Measurements from ENCODE around the gene FAM98C. TPM values are rescaled to one million over a fixed set of nuclear protein-coding genes. Genes with fewer than 3 reads are reported as not detected.

The FAM98C gene
- 3.6 and 4.1 TPM in 2 replicates for polyA plus RNA-seq (2013)

DNA sequence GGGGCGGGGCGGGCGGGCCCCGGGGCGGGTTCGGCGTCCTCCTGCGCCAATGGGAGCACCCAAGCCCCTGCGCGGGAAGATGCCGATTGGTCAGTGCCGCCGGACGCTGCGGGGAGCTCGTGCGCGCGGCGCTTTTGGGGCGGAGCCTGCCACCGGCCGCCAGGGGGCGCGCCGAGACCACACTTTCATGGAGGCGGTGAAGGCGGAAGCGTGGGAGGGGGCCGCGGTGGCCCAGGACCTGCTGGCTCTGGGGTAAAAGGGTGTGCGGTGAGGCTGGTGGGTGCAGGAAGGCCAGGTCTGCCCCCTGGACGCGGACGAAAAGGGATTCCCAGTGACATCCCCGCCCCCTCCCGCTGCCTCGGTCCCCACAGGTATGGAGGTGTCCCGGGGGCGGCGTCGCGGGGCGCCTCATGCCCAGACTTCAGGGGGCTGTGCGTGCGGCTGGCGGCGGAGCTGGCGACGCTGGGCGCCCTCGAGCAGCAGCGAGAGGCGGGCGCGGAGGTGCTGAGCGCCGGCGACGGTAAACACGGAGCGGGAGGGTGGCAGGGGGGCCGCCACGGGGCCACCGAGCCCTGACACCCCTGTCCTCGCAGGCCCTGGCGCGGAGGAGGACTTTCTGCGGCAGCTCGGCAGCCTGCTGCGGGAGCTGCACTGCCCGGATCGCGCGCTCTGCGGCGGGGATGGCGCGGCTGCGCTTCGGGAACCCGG is at the start of gene FAM98C:
Gene FAM98C, plus strand, starts transcription at position 127 of the 708 bp plus-strand sequence. Its CDS starts 61 bp downstream, at position 188.
- H2AK5ac ChIP-seq (ENCODE audit: low read length), result peak within 1 kb of the TSS; percentile 84
- peak within 1 kb of the TSS; percentile 96 for H4K8ac ChIP-seq (ENCODE audit: low read depth, low read length)
- H2BK120ac ChIP-seq (ENCODE audit: insufficient read depth, low read length, poor library complexity), result peak within 1 kb of the TSS; percentile 88
- DNase-seq, result peak; percentile 98 to 100
- H3K4me1 ChIP-seq (ENCODE audit: control insufficient read depth in 1 of 2, insufficient read depth in 2 of 2, low read length in 2 of 2), result peaks cover 11 to 16% of the 10 kb centered on the region in 2 experiments
- H3K79me1 ChIP-seq (ENCODE audit: low read length), result peaks cover 10% of the 10 kb centered on the region
- H3K27me3 ChIP-seq (ENCODE audit: insufficient read depth, low read length), result no peaks in the 10 kb centered on the region
- WGBS (ENCODE audit: extremely low coverage, insufficient coverage, insufficient read length), result no CpG with 5 or more reads among the region's 82 CpGs
- peak within 1 kb of the TSS; percentile 100 for H2AFZ ChIP-seq (ENCODE audit: insufficient read depth, low read length, poor library complexity)
- peak within 1 kb of the TSS; percentile 77 for H3K4me3 ChIP-seq (ENCODE audit: low read depth, low read length)
- H2BK5ac ChIP-seq (ENCODE audit: low read depth, low read length, poor library complexity), result no peak within 1 kb of the TSS
- H3K23ac ChIP-seq (ENCODE audit: low read length), result no peak within 1 kb of the TSS
- H3K9me3 ChIP-seq (ENCODE audit: insufficient read depth, low read depth, low read length), result no peaks in the 10 kb centered on the region
- H2BK12ac ChIP-seq (ENCODE audit: low read length), result peak within 1 kb of the TSS; percentile 50
- H3K4ac ChIP-seq (ENCODE audit: low read depth, low read length), result peak within 1 kb of the TSS; percentile 89
- peaks cover 5% of the 10 kb centered on the region for H3K79me2 ChIP-seq (ENCODE audit: control insufficient read depth, insufficient read depth, low read length, poor library complexity)
- H3K27ac ChIP-seq (ENCODE audit: low read depth, low read length), result no peak within 1 kb of the TSS
- H3K9ac ChIP-seq (ENCODE audit: low read length), result peak within 1 kb of the TSS; percentile 6
- H3K18ac ChIP-seq (ENCODE audit: low read length), result peak within 1 kb of the TSS; percentile 96
- peak within 1 kb of the TSS; percentile 94 for H4K12ac ChIP-seq (ENCODE audit: low read depth, low read length)
- H4K91ac ChIP-seq (ENCODE audit: low read depth, low read length), result peak within 1 kb of the TSS; percentile 89
- peak within 1 kb of the TSS; percentile 96 for H3K4me2 ChIP-seq (ENCODE audit: low read length)
- H3K36me3 ChIP-seq (ENCODE audit: control insufficient read depth in 1 of 2, insufficient read depth in 2 of 2, low read length in 2 of 2), result peaks cover 0 to 2% of the 10 kb centered on the region in 2 experiments
- H3K14ac ChIP-seq (ENCODE audit: low read length), result peak within 1 kb of the TSS; percentile 99

GRCh38 chr19:38355728-38356725 is 46.9 kb upstream of the FAM98C start:
- H3K4me2 ChIP-seq (ENCODE audit: low read length), result no peak overlapping the region
- no peak overlapping the region for H2BK120ac ChIP-seq (ENCODE audit: insufficient read depth, low read length, poor library complexity)
- H3K36me3 ChIP-seq (ENCODE audit: control insufficient read depth in 1 of 2, insufficient read depth in 2 of 2, low read length in 2 of 2), result no peaks in the 10 kb centered on the region
- no peak for DNase-seq
- no peak overlapping the region for H2BK12ac ChIP-seq (ENCODE audit: low read length)
- H3K4me3 ChIP-seq (ENCODE audit: low read depth, low read length), result no peak overlapping the region
- no peak overlapping the region for H4K91ac ChIP-seq (ENCODE audit: low read depth, low read length)
- no peak overlapping the region for H3K14ac ChIP-seq (ENCODE audit: low read length)
- H3K79me1 ChIP-seq (ENCODE audit: low read length), result no peaks in the 10 kb centered on the region
- no peaks in the 10 kb centered on the region for H3K79me2 ChIP-seq (ENCODE audit: control insufficient read depth, insufficient read depth, low read length, poor library complexity)
- H4K8ac ChIP-seq (ENCODE audit: low read depth, low read length), result no peak overlapping the region
- H3K4ac ChIP-seq (ENCODE audit: low read depth, low read length), result no peak overlapping the region
- H2BK5ac ChIP-seq (ENCODE audit: low read depth, low read length, poor library complexity), result no peak overlapping the region
- no peak overlapping the region for H3K9ac ChIP-seq (ENCODE audit: low read length)
- no peak overlapping the region for H2AFZ ChIP-seq (ENCODE audit: insufficient read depth, low read length, poor library complexity)
- no peak overlapping the region for H3K27ac ChIP-seq (ENCODE audit: low read depth, low read length)
- no peak overlapping the region for H4K12ac ChIP-seq (ENCODE audit: low read depth, low read length)
- peaks cover 2% of the 10 kb centered on the region for H3K9me3 ChIP-seq (ENCODE audit: insufficient read depth, low read depth, low read length)
- H3K23ac ChIP-seq (ENCODE audit: low read length), result no peak overlapping the region
- no CpG with 5 or more reads among the region's 16 CpGs for WGBS (ENCODE audit: extremely low coverage, insufficient coverage, insufficient read length)
- H2AK5ac ChIP-seq (ENCODE audit: low read length), result no peak overlapping the region
- no peaks in the 10 kb centered on the region for H3K4me1 ChIP-seq (ENCODE audit: control insufficient read depth in 1 of 2, insufficient read depth in 2 of 2, low read length in 2 of 2)
- no peak overlapping the region for H3K18ac ChIP-seq (ENCODE audit: low read length)
- H3K27me3 ChIP-seq (ENCODE audit: insufficient read depth, low read length), result peaks cover 2% of the 10 kb centered on the region

- peaks cover 3% of the 10 kb centered on the region for H3K27me3 ChIP-seq (ENCODE audit: insufficient read depth, low read length)
- peaks cover 4 to 9% of the 10 kb centered on the region in 2 experiments for H3K4me1 ChIP-seq (ENCODE audit: control insufficient read depth in 1 of 2, insufficient read depth in 2 of 2, low read length in 2 of 2)
- H2BK5ac ChIP-seq (ENCODE audit: low read depth, low read length, poor library complexity), result no peak overlapping the region
- DNase-seq, result no peak
- H3K18ac ChIP-seq (ENCODE audit: low read length), result no peak overlapping the region
- no peak overlapping the region for H2AK5ac ChIP-seq (ENCODE audit: low read length)
- WGBS (ENCODE audit: extremely low coverage, insufficient coverage, insufficient read length), result no CpG with 5 or more reads among the region's 5 CpGs
- no peak overlapping the region for H3K9ac ChIP-seq (ENCODE audit: low read length)
- H3K36me3 ChIP-seq (ENCODE audit: control insufficient read depth in 1 of 2, insufficient read depth in 2 of 2, low read length in 2 of 2), result no peaks in the 10 kb centered on the region
- H4K8ac ChIP-seq (ENCODE audit: low read depth, low read length), result no peak overlapping the region
- H2BK120ac ChIP-seq (ENCODE audit: insufficient read depth, low read length, poor library complexity), result no peak overlapping the region
- no peak overlapping the region for H4K12ac ChIP-seq (ENCODE audit: low read depth, low read length)
- no peak overlapping the region for H4K91ac ChIP-seq (ENCODE audit: low read depth, low read length)
- H3K9me3 ChIP-seq (ENCODE audit: insufficient read depth, low read depth, low read length), result no peaks in the 10 kb centered on the region
- no peak overlapping the region for H3K4me2 ChIP-seq (ENCODE audit: low read length)
- H3K23ac ChIP-seq (ENCODE audit: low read length), result no peak overlapping the region
- no peaks in the 10 kb centered on the region for H3K79me2 ChIP-seq (ENCODE audit: control insufficient read depth, insufficient read depth, low read length, poor library complexity)
- no peak overlapping the region for H2AFZ ChIP-seq (ENCODE audit: insufficient read depth, low read length, poor library complexity)
- no peak overlapping the region for H2BK12ac ChIP-seq (ENCODE audit: low read length)
- H3K14ac ChIP-seq (ENCODE audit: low read length), result no peak overlapping the region
- H3K4ac ChIP-seq (ENCODE audit: low read depth, low read length), result no peak overlapping the region
- no peak overlapping the region for H3K27ac ChIP-seq (ENCODE audit: low read depth, low read length)
- H3K79me1 ChIP-seq (ENCODE audit: low read length), result peaks cover 4% of the 10 kb centered on the region
- H3K4me3 ChIP-seq (ENCODE audit: low read depth, low read length), result no peak overlapping the region
These were observed 44.8 kb upstream of the FAM98C start for GRCh38 chr19:38358071-38358470.

DNA sequence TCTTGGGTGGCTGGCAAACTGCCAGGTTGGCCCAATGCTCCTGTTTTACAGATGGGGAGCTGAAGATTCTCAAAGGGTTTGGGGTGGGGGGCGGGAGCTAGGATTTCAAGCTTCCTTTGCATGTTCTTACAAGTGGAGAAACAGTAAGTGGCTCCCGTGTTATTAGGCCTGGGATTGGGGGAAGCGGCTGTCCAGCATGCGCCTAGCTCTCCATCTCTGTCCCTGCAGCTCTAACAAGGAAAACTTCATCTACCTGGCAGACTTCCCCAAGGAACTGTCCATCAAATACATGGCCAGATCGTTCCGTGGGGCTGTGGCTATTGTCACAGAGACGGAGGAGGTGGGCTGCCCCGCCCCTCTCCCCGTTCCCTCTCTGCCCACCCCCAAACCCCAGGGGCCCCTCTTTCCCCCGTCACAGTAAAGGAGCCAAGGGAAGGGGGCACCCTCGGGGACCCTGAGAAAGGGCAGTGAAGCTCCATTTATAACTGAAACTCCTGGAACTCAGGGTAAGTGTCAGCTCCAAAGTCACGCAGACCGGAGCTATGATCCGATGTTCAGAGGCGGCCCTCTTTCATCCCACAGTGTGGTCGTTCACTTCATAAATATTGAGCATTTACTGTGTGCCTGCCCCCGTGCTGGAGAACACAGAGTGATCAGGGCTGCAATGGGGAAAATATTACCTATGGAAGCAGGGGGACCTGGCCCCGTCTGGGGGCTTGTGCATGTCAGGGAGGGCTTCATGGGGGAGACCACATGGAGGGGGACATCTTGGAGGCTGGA is 43.5 kb upstream of the FAM98C start:
- H4K91ac ChIP-seq (ENCODE audit: low read depth, low read length), result no peak overlapping the region
- H3K9ac ChIP-seq (ENCODE audit: low read length), result no peak overlapping the region
- H3K9me3 ChIP-seq (ENCODE audit: insufficient read depth, low read depth, low read length), result no peaks in the 10 kb centered on the region
- H4K8ac ChIP-seq (ENCODE audit: low read depth, low read length), result no peak overlapping the region
- H2BK12ac ChIP-seq (ENCODE audit: low read length), result no peak overlapping the region
- WGBS (ENCODE audit: extremely low coverage, insufficient coverage, insufficient read length), result no CpG with 5 or more reads among the region's 18 CpGs
- H2AK5ac ChIP-seq (ENCODE audit: low read length), result no peak overlapping the region
- H3K27ac ChIP-seq (ENCODE audit: low read depth, low read length), result no peak overlapping the region
- H3K4me2 ChIP-seq (ENCODE audit: low read length), result no peak overlapping the region
- peaks cover 4 to 9% of the 10 kb centered on the region in 2 experiments for H3K4me1 ChIP-seq (ENCODE audit: control insufficient read depth in 1 of 2, insufficient read depth in 2 of 2, low read length in 2 of 2)
- H3K23ac ChIP-seq (ENCODE audit: low read length), result no peak overlapping the region
- H3K79me2 ChIP-seq (ENCODE audit: control insufficient read depth, insufficient read depth, low read length, poor library complexity), result no peaks in the 10 kb centered on the region
- no peak overlapping the region for H3K18ac ChIP-seq (ENCODE audit: low read length)
- H3K36me3 ChIP-seq (ENCODE audit: control insufficient read depth in 1 of 2, insufficient read depth in 2 of 2, low read length in 2 of 2), result no peaks in the 10 kb centered on the region
- no peak overlapping the region for H2AFZ ChIP-seq (ENCODE audit: insufficient read depth, low read length, poor library complexity)
- no peak overlapping the region for H3K4ac ChIP-seq (ENCODE audit: low read depth, low read length)
- no peak overlapping the region for H3K4me3 ChIP-seq (ENCODE audit: low read depth, low read length)
- H3K79me1 ChIP-seq (ENCODE audit: low read length), result peaks cover 4% of the 10 kb centered on the region
- H3K27me3 ChIP-seq (ENCODE audit: insufficient read depth, low read length), result peaks cover 3% of the 10 kb centered on the region
- H2BK120ac ChIP-seq (ENCODE audit: insufficient read depth, low read length, poor library complexity), result no peak overlapping the region
- no peak for DNase-seq
- no peak overlapping the region for H4K12ac ChIP-seq (ENCODE audit: low read depth, low read length)
- no peak overlapping the region for H3K14ac ChIP-seq (ENCODE audit: low read length)
- H2BK5ac ChIP-seq (ENCODE audit: low read depth, low read length, poor library complexity), result no peak overlapping the region

Measured in trophoblast cell (in vitro differentiated cells and primary cell).